CD4-positive, alpha-beta T cell (primary cell): ENCODE measurements around the gene CLDN19. TPM values are rescaled to one million over a fixed set of nuclear protein-coding genes. Genes with fewer than 3 reads are reported as not detected.

ENCODE experiments used
- ATAC-seq: fragments of 200-7000 bp; cut with Tn5 transposase; one replicate; pipeline ENCODE4 v1.10.0; 2022; ENCODE audit warnings: mild to moderate bottlenecking; ENCODE audit not compliant: poor library complexity
- CTCF ChIA-PET: fragments of 350-600 bp; sonication (Branson Sonifier 250); formaldehyde crosslinking; loops from one replicate; lab custom pipeline; 2021; ENCODE audit warnings: antibody characterized with exemption, inconsistent platforms; lab: Charles Lee
- POLR2A ChIA-PET: fragments of 350-600 bp; sonication (Branson Sonifier 250); formaldehyde crosslinking; loops from one replicate; lab custom pipeline; 2021; ENCODE audit warnings: antibody characterized with exemption, inconsistent platforms; lab: Charles Lee
- DNase-seq, 14 experiments: peaks; one replicate each; pipeline ENCODE4 v3.0.0-alpha.2; 2013 to 2020; ENCODE audit warnings: mixed read lengths in 2 of 14
- H3K27ac ChIP-seq, 2 donors: one replicate each; pipeline versions ENCODE4 v1.5.1 to v1.7.0; 2013; ENCODE audit warnings: low read length in 2 of 2, low read depth in 1 of 2, mild to moderate bottlenecking in 1 of 2
- H3K27me3 ChIP-seq, 2 experiments: 1 replicate in 1 of 2; 2 replicates in 1 of 2; pipeline versions ENCODE4 v1.6.1 to v1.7.0; 2013; ENCODE audit warnings: low read length in 2 of 2, control low read depth in 1 of 2, mild to moderate bottlenecking in 1 of 2, moderate library complexity in 1 of 2; ENCODE audit not compliant: insufficient read depth in 2 of 2, control insufficient read depth in 1 of 2
- H3K36me3 ChIP-seq: one replicate; pipeline ENCODE4 v1.6.1; 2013; ENCODE audit warnings: low read length, control low read depth; ENCODE audit not compliant: insufficient read depth
- H3K4me1 ChIP-seq: one replicate; pipeline ENCODE4 v1.6.1; 2013; ENCODE audit warnings: low read length, control low read depth; ENCODE audit not compliant: insufficient read depth
- H3K4me3 ChIP-seq: one replicate; pipeline ENCODE4 v1.5.1; 2013; ENCODE audit warnings: mild to moderate bottlenecking, low read length, moderate library complexity
- H3K9me3 ChIP-seq, 2 experiments: 1 replicate in 1 of 2; 2 replicates in 1 of 2; pipeline versions ENCODE4 v1.6.1 to v1.7.0; 2013; ENCODE audit warnings: low read length in 2 of 2, mild to moderate bottlenecking in 2 of 2, control low read depth in 1 of 2, moderate library complexity in 1 of 2; ENCODE audit not compliant: control insufficient read depth in 1 of 2, insufficient read depth in 1 of 2
- H3K27ac Mint-ChIP-seq: one replicate; pipeline ENCODE4 v1.8.0; 2020; ENCODE audit warnings: mixed read lengths
- H3K27me3 Mint-ChIP-seq: one replicate; pipeline ENCODE4 v1.8.0; 2021; ENCODE audit warnings: mixed read lengths
- H3K36me3 Mint-ChIP-seq: one replicate; pipeline ENCODE4 v1.8.0; 2021; ENCODE audit warnings: low read depth, mixed read lengths
- H3K4me1 Mint-ChIP-seq: one replicate; pipeline ENCODE4 v1.8.0; 2021; ENCODE audit warnings: low read depth, mixed read lengths
- H3K4me3 Mint-ChIP-seq: one replicate; pipeline ENCODE4 v1.8.0; 2020; ENCODE audit warnings: mild to moderate bottlenecking, mixed read lengths
- H3K9me3 Mint-ChIP-seq: one replicate; pipeline ENCODE4 v1.8.0; 2020; ENCODE audit warnings: mixed read lengths
- CTCF ChIP-seq: fragments of 200-600 bp; IDR thresholded peaks from one replicate; pipeline ENCODE4 v1.8.0; 2022; ENCODE audit warnings: antibody characterized with exemption, mild to moderate bottlenecking
- intact Hi-C, 2 experiments: fragments of 100-400 bp; cut with DNase I in 1 of 2; cut with micrococcal nuclease in 1 of 2; formaldehyde crosslinking; loops; one replicate each; pipeline versions ENCODE4 v1.15.1 to v1.9.0; 2023 to 2025; cut with DNase I, micrococcal nuclease
- total RNA-seq, 174 experiments: library from RNA in 2 of 174; stranded (reverse) in 2 of 174; gene quantifications; one replicate each; pipeline ENCODE4 v1.2.3 and lab custom pipeline; 2021 to 2026

The CLDN19 gene
- total RNA-seq, 2 experiments from 2014 or later = not detected

GRCh38 chr1:42784946-42785693 lies 45.1 kb upstream of the CLDN19 start, which contains the start of gene TMEM269:
Gene TMEM269, plus strand, starts transcription at chr1:42784991. Its CDS starts 4,903 bp downstream, at chr1:42789894.
- no peaks in the 10 kb centered on the region for H3K9me3 ChIP-seq
- intact Hi-C loops = loop anchor here in 1 of 2 experiments (5.0 kb wide), 1 partner anchor 1567 kb away; no protein-coding TSS in a partner anchor
- H3K27me3 Mint-ChIP-seq = no peaks in the 10 kb centered on the region
- peaks cover 21% of the 10 kb centered on the region for H3K4me1 Mint-ChIP-seq
- peaks cover 12% of the 10 kb centered on the region for H3K36me3 ChIP-seq
- POLR2A ChIA-PET = interaction anchor here (0.9 to 2.7 kb wide), 3 partner anchors 18 to 102 kb away, joined by 3 to 28 read pairs (median 4); partner anchors contain the start of genes C1orf50, P3H1 and YBX1
- H3K4me3 ChIP-seq = peak within 1 kb of the TSS; percentile 61
- H3K9me3 Mint-ChIP-seq = no peaks in the 10 kb centered on the region
- H3K4me3 Mint-ChIP-seq = peak within 1 kb of the TSS; percentile 89
- H3K4me1 ChIP-seq = peaks cover 16% of the 10 kb centered on the region
- DNase-seq (peak; percentile 20 to 62 (median 46)), ATAC-seq (peak; percentile 91)
- H3K36me3 Mint-ChIP-seq = peaks cover 23% of the 10 kb centered on the region
- CTCF ChIA-PET = interaction anchor here (1.0 to 1.5 kb wide), 2 partner anchors 23 to 138 kb away, joined by 3 read pairs; no protein-coding TSS in a partner anchor
- H3K27ac ChIP-seq = no peak within 1 kb of the TSS
- H3K27ac Mint-ChIP-seq = peak within 1 kb of the TSS; percentile 49
- no peak for TF ChIP-seq CTCF
- H3K27me3 ChIP-seq = no peaks in the 10 kb centered on the region

- peak overlapping the region; percentile 45 for H3K4me3 Mint-ChIP-seq
- no peak overlapping the region for H3K27ac ChIP-seq
- H3K4me1 Mint-ChIP-seq = peaks cover 21% of the 10 kb centered on the region
- CTCF ChIA-PET = interaction anchor here (0.9 to 1.5 kb wide), 3 partner anchors 24 to 139 kb away, joined by 3 read pairs; no protein-coding TSS in a partner anchor
- no peak for TF ChIP-seq CTCF
- H3K27ac Mint-ChIP-seq = peak overlapping the region; percentile 37
- H3K27me3 Mint-ChIP-seq = no peaks in the 10 kb centered on the region
- no peak for ATAC-seq
- POLR2A ChIA-PET = interaction anchor here (0.9 to 2.7 kb wide), 3 partner anchors 17 to 102 kb away, joined by 3 to 28 read pairs (median 4); partner anchors contain the start of genes C1orf50, P3H1 and YBX1
- no peak for DNase-seq
- no peaks in the 10 kb centered on the region for H3K9me3 Mint-ChIP-seq
- H3K36me3 ChIP-seq = peaks cover 18% of the 10 kb centered on the region
- H3K36me3 Mint-ChIP-seq = peaks cover 29% of the 10 kb centered on the region
- H3K4me1 ChIP-seq = peaks cover 16% of the 10 kb centered on the region
- no peaks in the 10 kb centered on the region for H3K9me3 ChIP-seq
- no peaks in the 10 kb centered on the region for H3K27me3 ChIP-seq
- peak overlapping the region; percentile 61 for H3K4me3 ChIP-seq
- intact Hi-C loops = loop anchor here in 1 of 2 experiments (5.0 kb wide), 1 partner anchor 1568 kb away; no protein-coding TSS in a partner anchor
These were observed 44.5 kb upstream of the CLDN19 start for GRCh38 chr1:42784547-42784945.

GRCh38 chr1:42783092-42783491 lies 43.1 kb upstream of the CLDN19 start:
- H3K4me1 ChIP-seq = peaks cover 16% of the 10 kb centered on the region
- H3K4me1 Mint-ChIP-seq = peaks cover 21% of the 10 kb centered on the region
- H3K27ac Mint-ChIP-seq = no peak overlapping the region
- H3K27me3 Mint-ChIP-seq = no peaks in the 10 kb centered on the region
- ChIA-PET CTCF (interaction anchor here (1.4 kb wide), 1 partner anchor 130 kb away, joined by 5 read pairs; no protein-coding TSS in a partner anchor), POLR2A (interaction anchor here (1.0 kb wide), 1 partner anchor 16 kb away, joined by 4 read pairs; the partner anchor contains the start of genes C1orf50 and P3H1)
- H3K9me3 ChIP-seq = no peaks in the 10 kb centered on the region
- H3K27ac ChIP-seq = no peak overlapping the region
- H3K9me3 Mint-ChIP-seq = no peaks in the 10 kb centered on the region
- H3K27me3 ChIP-seq = no peaks in the 10 kb centered on the region
- ATAC-seq = no peak
- H3K4me3 ChIP-seq = no peak overlapping the region
- no peak for TF ChIP-seq CTCF
- DNase-seq = no peak
- intact Hi-C loops = loop anchor here in 1 of 2 experiments (5.0 kb wide), 1 partner anchor 1569 kb away; no protein-coding TSS in a partner anchor
- H3K36me3 Mint-ChIP-seq = peaks cover 42% of the 10 kb centered on the region
- peaks cover 27% of the 10 kb centered on the region for H3K36me3 ChIP-seq
- peak overlapping the region; percentile 30 for H3K4me3 Mint-ChIP-seq
